GM13976 (cell line): Measurements from ENCODE around the gene PCYOX1L.

Source experiments
- DNase-seq: peaks from one replicate; pipeline ENCODE4 v3.0.0; 2012; ENCODE audit warnings: low spot score
- CTCF ChIP-seq: IDR thresholded peaks from 2 replicates; pipeline ENCODE4 v1.5.1; 2012; ENCODE audit warnings: borderline replicate concordance, mild to moderate bottlenecking; ENCODE audit not compliant: insufficient read depth; ENCODE audit errors: extremely low read depth, missing control alignments, control extremely low read depth
- in situ Hi-C: fragments of 300-500 bp; cut with MboI; formaldehyde crosslinking; loops from one replicate; pipeline ENCODE4 v1.12.0; 2022; ENCODE audit warnings: low sequenced_read_pairs, mixed read lengths, inconsistent platforms; ENCODE audit not compliant: unreplicated experiment

Gene PCYOX1L

GRCh38 chr5:149416987-149417710 is 59.3 kb downstream of the PCYOX1L start:
- in situ Hi-C loops, result no loop called here
- TF ChIP-seq CTCF, result no peak
- no peak for DNase-seq

GRCh38 chr5:149417711-149418368 is 60.0 kb downstream of the PCYOX1L start:
- in situ Hi-C loops, result no loop called here
- no peak for TF ChIP-seq CTCF
- DNase-seq, result no peak

- in situ Hi-C loops, result no loop called here
- TF ChIP-seq CTCF, result no peak
- no peak for DNase-seq
Observed at GRCh38 chr5:149418910-149419531, 61.2 kb downstream of the PCYOX1L start.
